Lung (tissue), 12 donors: ENCODE measurements around the gene GORASP1. TPM values are rescaled to one million over a fixed set of nuclear protein-coding genes. Genes with fewer than 3 reads are reported as not detected.

Source experiments
- ATAC-seq: fragments of 200-7000 bp; cut with Tn5 transposase; one replicate; pipeline ENCODE4 v1.9.1; 2020; ENCODE audit warnings: moderate number of reproducible peaks; ENCODE audit not compliant: insufficient read depth, low FRiP score
- DNase-seq, 3 donors: peaks; one replicate each; pipeline ENCODE4 v3.0.0-alpha.2; 2013 to 2017
- H3K27ac ChIP-seq, 2 donors: one replicate each; pipeline ENCODE4 v1.5.1; 2013; ENCODE audit warnings: mild to moderate bottlenecking in 2 of 2, moderate library complexity in 2 of 2, control low read depth in 1 of 2, inconsistent platforms in 1 of 2, low read depth in 1 of 2, low read length in 1 of 2
- H3K27me3 ChIP-seq, 3 donors: one replicate each; pipeline ENCODE4 v1.5.1; 2013; ENCODE audit warnings: low read length in 2 of 3; ENCODE audit not compliant: control insufficient read depth in 3 of 3, insufficient read depth in 3 of 3
- H3K36me3 ChIP-seq, 4 donors: one replicate each; pipeline ENCODE4 v1.5.1; 2013; ENCODE audit warnings: low read length in 4 of 4, mild to moderate bottlenecking in 1 of 4, moderate library complexity in 1 of 4; ENCODE audit not compliant: control insufficient read depth in 4 of 4, insufficient read depth in 4 of 4
- H3K4me1 ChIP-seq, 5 donors: one replicate each; pipeline ENCODE4 v1.5.1; 2013; ENCODE audit warnings: low read length in 5 of 5, mild to moderate bottlenecking in 2 of 5, moderate library complexity in 1 of 5; ENCODE audit not compliant: control insufficient read depth in 5 of 5, insufficient read depth in 5 of 5
- H3K4me3 ChIP-seq: one replicate; pipeline ENCODE4 v1.5.1; 2013; ENCODE audit warnings: mild to moderate bottlenecking, control low read depth, moderate library complexity
- H3K9ac ChIP-seq, 2 donors: one replicate each; pipeline ENCODE4 v1.5.1; 2013; ENCODE audit warnings: low read length in 2 of 2, control low read depth in 1 of 2; ENCODE audit not compliant: insufficient read depth in 1 of 2
- H3K9me3 ChIP-seq, 4 donors: one replicate each; pipeline ENCODE4 v1.5.1; 2013; ENCODE audit warnings: low read length in 3 of 4, mild to moderate bottlenecking in 1 of 4, moderate library complexity in 1 of 4; ENCODE audit not compliant: control insufficient read depth in 4 of 4, insufficient read depth in 3 of 4
- WGBS, 2 donors: extraction: QIAGEN DNeasy Blood & Tissue Kit; methylation state at CpG; one replicate each; pipeline ENCODE4 v1.1.7; 2013; 5-methylcytosine and 5-hydroxymethylcytosine counted together
- polyA plus RNA-seq, 2 donors: library from polyadenylated mRNA; stranded (reverse); fragments of 200-250 nt; gene quantifications; one replicate each; pipeline ENCODE4 v1.2.1, GENCODE V29; 2013
- total RNA-seq, 2 donors: library from RNA; depleted of rRNA in 1 of 2; stranded (reverse); fragments of >200 nt in 1 of 2; gene quantifications; one replicate each; pipeline ENCODE4 v1.2.1, GENCODE V29; 2014 to 2021
- TF ChIP-seq, protein P1 (sequence below): IDR thresholded peaks from 2 replicates; pipeline ENCODE4 v1.5.1; 2012; ENCODE audit warnings: mild to moderate bottlenecking; ENCODE audit errors: control extremely low read depth, extremely low read depth
- donor health status: control.
- donor health status: control.
- donor health status: Bipolar disorder and iron deficiency.
- donor health status: healthy.
- donor health status: DM: yes; HTN: yes; CAD: no.

Gene GORASP1
- total and polyA plus RNA-seq, 4 donors = 28.7 to 71.1 (median 48.5) TPM

DNA sequence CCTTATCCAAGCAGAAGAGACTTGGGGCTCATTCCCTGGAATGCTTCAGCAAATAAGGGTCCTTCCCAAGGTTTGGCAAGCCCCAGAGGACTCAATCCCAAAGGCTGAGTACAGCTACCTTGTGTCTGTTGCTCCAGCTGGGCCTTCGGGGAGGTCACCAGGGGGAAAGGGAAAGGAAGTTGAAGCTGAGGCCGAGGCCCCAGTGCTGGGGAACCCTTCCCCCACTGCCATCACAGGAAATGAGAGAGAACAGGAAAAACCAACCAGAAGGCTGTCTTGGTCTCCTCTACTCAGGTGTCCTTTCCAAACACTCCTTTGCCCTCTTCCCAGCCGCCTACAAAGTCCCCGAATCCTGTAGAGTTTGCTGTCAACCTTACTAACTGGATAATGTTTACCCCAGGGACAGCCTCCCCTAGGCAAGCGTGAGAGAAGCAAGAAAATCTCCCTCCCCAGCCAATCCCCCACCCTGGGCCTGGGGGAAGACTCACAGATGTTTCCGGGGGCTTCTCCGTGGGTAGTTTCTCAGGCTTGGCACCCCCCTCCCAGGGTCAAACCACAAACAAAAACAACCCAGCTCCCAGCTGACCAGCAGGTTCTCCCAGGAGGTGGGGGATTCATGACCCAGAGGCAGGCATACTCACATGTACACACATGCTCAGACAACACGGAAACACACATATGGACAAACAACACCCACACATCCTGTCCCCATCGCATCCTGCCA is 40.4 kb upstream of the GORASP1 start:
- ATAC-seq (no peak), DNase-seq (peak; percentile 44 to 74 (median 61))
- Histone ChIP-seq H3K4me3 (no peak overlapping the region), H3K36me3 (peaks cover 10 to 31% (median 15%) of the 10 kb centered on the region in 4 donors), H3K4me1 (peaks cover 21 to 66% (median 47%) of the 10 kb centered on the region in 5 donors), H3K9ac (peak overlapping the region; percentile 21 to 26), H3K9me3 (no peaks in the 10 kb centered on the region), H3K27ac (peak overlapping the region; percentile 67 to 95), H3K27me3 (no peaks in the 10 kb centered on the region)
- WGBS, 2 donors = 5 to 14% methylated on average over 9 of the region's 9 CpGs
- TF ChIP-seq, protein P1, sequence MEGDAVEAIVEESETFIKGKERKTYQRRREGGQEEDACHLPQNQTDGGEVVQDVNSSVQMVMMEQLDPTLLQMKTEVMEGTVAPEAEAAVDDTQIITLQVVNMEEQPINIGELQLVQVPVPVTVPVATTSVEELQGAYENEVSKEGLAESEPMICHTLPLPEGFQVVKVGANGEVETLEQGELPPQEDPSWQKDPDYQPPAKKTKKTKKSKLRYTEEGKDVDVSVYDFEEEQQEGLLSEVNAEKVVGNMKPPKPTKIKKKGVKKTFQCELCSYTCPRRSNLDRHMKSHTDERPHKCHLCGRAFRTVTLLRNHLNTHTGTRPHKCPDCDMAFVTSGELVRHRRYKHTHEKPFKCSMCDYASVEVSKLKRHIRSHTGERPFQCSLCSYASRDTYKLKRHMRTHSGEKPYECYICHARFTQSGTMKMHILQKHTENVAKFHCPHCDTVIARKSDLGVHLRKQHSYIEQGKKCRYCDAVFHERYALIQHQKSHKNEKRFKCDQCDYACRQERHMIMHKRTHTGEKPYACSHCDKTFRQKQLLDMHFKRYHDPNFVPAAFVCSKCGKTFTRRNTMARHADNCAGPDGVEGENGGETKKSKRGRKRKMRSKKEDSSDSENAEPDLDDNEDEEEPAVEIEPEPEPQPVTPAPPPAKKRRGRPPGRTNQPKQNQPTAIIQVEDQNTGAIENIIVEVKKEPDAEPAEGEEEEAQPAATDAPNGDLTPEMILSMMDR = no peak

DNA sequence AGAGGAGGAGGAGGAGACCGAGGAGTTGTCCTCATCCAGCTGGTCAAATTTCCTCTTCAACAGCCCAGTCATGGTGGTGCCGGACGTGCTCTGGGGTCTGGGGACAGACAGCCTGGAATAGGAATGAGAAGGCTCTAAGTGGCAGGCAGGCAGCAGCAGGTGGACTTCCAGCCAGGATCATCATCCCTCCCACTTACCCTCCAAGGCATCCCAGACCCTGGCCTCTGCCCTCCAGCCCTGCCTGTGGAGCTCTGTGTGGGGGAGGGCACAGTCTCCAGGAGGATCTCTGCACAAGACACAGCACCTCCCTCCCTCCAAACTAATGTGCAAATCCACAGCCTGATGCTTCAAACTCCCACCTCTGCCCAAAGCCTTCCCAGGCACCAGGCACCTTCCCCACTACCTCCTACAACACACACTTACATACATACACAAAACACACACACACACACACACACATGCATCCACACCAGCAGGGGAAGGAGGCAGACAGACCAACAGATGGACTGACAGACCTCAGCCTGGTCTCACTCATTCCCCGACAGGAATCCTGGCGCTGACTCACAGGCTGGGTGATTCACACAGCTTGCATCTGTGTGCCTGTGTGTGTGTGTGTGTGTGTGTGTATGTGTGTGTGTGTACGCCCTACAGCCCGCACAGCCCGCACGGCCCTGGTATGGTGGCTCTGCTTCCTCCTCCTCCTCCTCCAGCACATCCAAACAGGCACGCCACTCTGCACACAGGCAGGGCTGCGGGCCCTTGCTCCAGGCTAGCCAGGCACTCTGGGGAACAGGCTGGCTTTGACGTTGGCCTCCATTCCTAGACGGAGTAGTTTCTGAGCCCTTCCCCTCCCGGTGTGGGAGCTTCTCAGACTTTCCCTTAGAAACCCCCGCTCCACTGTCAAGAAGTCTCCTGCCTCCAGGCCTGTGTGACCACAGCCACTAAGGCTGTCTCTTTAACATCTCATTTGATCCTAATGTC is 39.5 kb upstream of the GORASP1 start:
- Histone ChIP-seq H3K9me3 (no peaks in the 10 kb centered on the region), H3K27me3 (no peaks in the 10 kb centered on the region), H3K27ac (peak overlapping the region; percentile 67 to 95), H3K4me1 (peaks cover 27 to 63% (median 51%) of the 10 kb centered on the region in 5 donors), H3K4me3 (no peak overlapping the region), H3K36me3 (peaks cover 15 to 41% (median 18%) of the 10 kb centered on the region in 4 donors), H3K9ac (peak overlapping the region; percentile 21 to 30)
- 16 to 17% methylated on average over 15 of the region's 15 CpGs for WGBS, 2 donors
- DNase-seq = peak; percentile 61 to 73 (median 66)
- TF ChIP-seq, protein P1 = no peak
- peak; percentile 70 for ATAC-seq

DNA sequence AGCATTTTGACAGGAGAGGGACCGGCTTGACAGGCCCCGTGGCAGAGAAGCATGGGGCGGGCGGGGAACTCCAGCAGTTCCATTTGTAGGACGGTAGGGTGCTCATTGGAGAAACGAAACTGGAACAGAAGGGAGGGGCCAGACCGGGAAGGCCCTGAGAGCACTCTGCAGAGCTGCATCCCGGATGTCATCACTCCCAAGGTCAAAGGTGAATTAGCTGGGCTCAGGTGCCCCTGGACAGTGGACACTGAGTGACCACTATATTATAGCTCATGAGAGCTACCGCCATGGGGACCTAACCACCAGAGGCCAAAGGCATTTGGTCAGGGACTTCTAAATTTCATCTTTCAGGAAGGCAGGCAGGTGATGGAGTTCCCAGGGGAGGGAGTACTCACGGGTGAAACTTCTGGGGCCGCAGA is 38.7 kb upstream of the GORASP1 start:
- Histone ChIP-seq H3K4me3 (no peak overlapping the region), H3K9ac (no peak overlapping the region), H3K27me3 (no peaks in the 10 kb centered on the region), H3K4me1 (peaks cover 34 to 63% (median 55%) of the 10 kb centered on the region in 5 donors), H3K36me3 (peaks cover 15 to 47% (median 18%) of the 10 kb centered on the region in 4 donors), H3K9me3 (no peaks in the 10 kb centered on the region), H3K27ac (peak overlapping the region in 1 of 2 donors; percentile 95)
- 43 to 57% methylated on average over 11 of the region's 11 CpGs for WGBS, 2 donors
- ATAC-seq (peak; percentile 29), DNase-seq (no peak)
- TF ChIP-seq, protein P1 = no peak
